A673 (cell line): ENCODE data around the gene NDFIP2. TPM values are rescaled to one million over a fixed set of nuclear protein-coding genes. Genes with fewer than 3 reads are reported as not detected.

Source experiments
- BruUV-seq: library from RNA; stranded (reverse); fragments of 400-500 nt; replicated peaks from 2 replicates; lab custom pipeline; 2021; lab: Mats Ljungman, UMichigan
- CTCF ChIA-PET: fragments of 300-600 bp; sonication (Branson Sonifier 250); formaldehyde crosslinking; loops from one replicate; lab custom pipeline; 2022; ENCODE audit warnings: antibody characterized with exemption; lab: Charles Lee
- POLR2A ChIA-PET: fragments of 300-600 bp; sonication (Branson Sonifier 250); formaldehyde crosslinking; loops from one replicate; lab custom pipeline; 2022; ENCODE audit warnings: antibody characterized with exemption; ENCODE audit not compliant: low non-redundant PET; lab: Charles Lee
- DNase-seq: peaks from one replicate; pipeline ENCODE4 v3.0.0-alpha.2; 2015; ENCODE audit warnings: low spot score
- H3K27ac ChIP-seq: fragments of 200-600 bp; sonication (generic); 2 replicates; pipeline ENCODE4 v1.5.1; 2016; ENCODE audit warnings: mixed run types, low read depth, mild to moderate bottlenecking, mixed read lengths, antibody characterized with exemption, low read length; ENCODE audit not compliant: poor library complexity, severe bottlenecking
- H3K27me3 ChIP-seq: fragments of 200-600 bp; sonication (generic); replicated peaks from 2 replicates; pipeline ENCODE4 v1.6.1; 2017; ENCODE audit warnings: mixed run types, low read depth, mild to moderate bottlenecking, mixed read lengths, antibody characterized with exemption, low read length; ENCODE audit not compliant: insufficient read depth, poor library complexity
- H3K36me3 ChIP-seq: fragments of 200-600 bp; sonication (generic); 2 replicates; pipeline ENCODE4 v1.6.1; 2016; ENCODE audit warnings: mixed run types, mild to moderate bottlenecking, mixed read lengths, antibody characterized with exemption, low read length; ENCODE audit not compliant: insufficient read depth, poor library complexity, severe bottlenecking
- H3K4me1 ChIP-seq: fragments of 200-600 bp; sonication (generic); 2 replicates; pipeline ENCODE4 v1.6.1; 2017; ENCODE audit warnings: mixed run types, mild to moderate bottlenecking, mixed read lengths, antibody characterized with exemption, low read length; ENCODE audit not compliant: insufficient read depth, poor library complexity, severe bottlenecking
- H3K4me3 ChIP-seq: fragments of 200-600 bp; sonication (generic); 2 replicates; pipeline ENCODE4 v1.5.1; 2016; ENCODE audit warnings: low read depth, mixed run types, mild to moderate bottlenecking, mixed read lengths, low read length; ENCODE audit not compliant: poor library complexity, severe bottlenecking
- H3K9me3 ChIP-seq: fragments of 200-600 bp; sonication (generic); 2 replicates; pipeline ENCODE4 v1.6.1; 2016; ENCODE audit warnings: mixed run types, low read depth, mild to moderate bottlenecking, mixed read lengths, antibody characterized with exemption, low read length; ENCODE audit not compliant: poor library complexity, severe bottlenecking
- EZH2 ChIP-seq: fragments of 200-600 bp; sonication (generic); IDR thresholded peaks from 2 replicates; pipeline ENCODE4 v1.6.1; 2017; ENCODE audit warnings: borderline replicate concordance, low read depth, mild to moderate bottlenecking, mixed read lengths, antibody characterized with exemption, low read length; ENCODE audit not compliant: poor library complexity, severe bottlenecking
- intact Hi-C: fragments of 100-400 bp; cut with micrococcal nuclease; formaldehyde crosslinking; loops from one replicate; pipeline ENCODE4 v1.10.0; 2022; ENCODE audit not compliant: unreplicated experiment
- total RNA-seq: library from RNA; stranded (reverse); gene quantifications from 2 replicates; pipeline ENCODE4 v1.2.3, GENCODE V29; 2021
- TF ChIP-seq, protein P1 (sequence below): fragments of 300-800, 200-600 bp; sonication (generic); conservative IDR thresholded peaks from 2 replicates; pipeline ENCODE4 v1.5.1; 2017; ENCODE audit warnings: low read depth, mild to moderate bottlenecking, antibody characterized with exemption, low read length, moderate library complexity, mixed read lengths

Gene NDFIP2
- total RNA-seq, 1 experiment from 2014 or later: 34.0 TPM

GRCh38 chr13:79531542-79532254, 50.7 kb downstream of the NDFIP2 start:
- intact Hi-C loops: loop anchor here (10.0 kb wide), 1 partner anchor 927 kb away; the partner anchor contains the start of gene POU4F1

DNA sequence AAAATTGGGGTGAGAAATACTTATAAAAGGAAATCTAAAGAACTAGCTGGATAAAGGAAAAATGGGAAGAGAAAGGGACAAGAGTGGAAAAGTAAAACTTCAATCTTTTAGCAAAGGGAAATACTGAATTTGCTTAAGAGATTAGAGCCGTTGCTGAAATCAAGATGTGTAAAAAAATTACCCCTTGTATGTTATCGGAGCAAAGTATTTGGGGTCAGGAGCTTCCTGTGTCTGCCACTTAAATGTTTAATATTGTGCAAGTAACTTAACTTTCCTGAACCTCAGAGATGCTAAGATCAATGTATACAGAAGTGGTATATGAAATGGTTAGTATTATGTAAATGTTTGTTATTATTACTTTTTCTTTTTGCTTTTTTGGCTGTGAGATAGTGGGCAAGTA, 51.6 kb downstream of the NDFIP2 start:
- ChIA-PET CTCF (no interaction called here), POLR2A (no interaction called here)
- no peaks in the 10 kb centered on the region for H3K27me3 ChIP-seq
- no TSS peak for BruUV-seq
- no peak for DNase-seq
- no peak for TF ChIP-seq EZH2
- TF ChIP-seq, protein P1, sequence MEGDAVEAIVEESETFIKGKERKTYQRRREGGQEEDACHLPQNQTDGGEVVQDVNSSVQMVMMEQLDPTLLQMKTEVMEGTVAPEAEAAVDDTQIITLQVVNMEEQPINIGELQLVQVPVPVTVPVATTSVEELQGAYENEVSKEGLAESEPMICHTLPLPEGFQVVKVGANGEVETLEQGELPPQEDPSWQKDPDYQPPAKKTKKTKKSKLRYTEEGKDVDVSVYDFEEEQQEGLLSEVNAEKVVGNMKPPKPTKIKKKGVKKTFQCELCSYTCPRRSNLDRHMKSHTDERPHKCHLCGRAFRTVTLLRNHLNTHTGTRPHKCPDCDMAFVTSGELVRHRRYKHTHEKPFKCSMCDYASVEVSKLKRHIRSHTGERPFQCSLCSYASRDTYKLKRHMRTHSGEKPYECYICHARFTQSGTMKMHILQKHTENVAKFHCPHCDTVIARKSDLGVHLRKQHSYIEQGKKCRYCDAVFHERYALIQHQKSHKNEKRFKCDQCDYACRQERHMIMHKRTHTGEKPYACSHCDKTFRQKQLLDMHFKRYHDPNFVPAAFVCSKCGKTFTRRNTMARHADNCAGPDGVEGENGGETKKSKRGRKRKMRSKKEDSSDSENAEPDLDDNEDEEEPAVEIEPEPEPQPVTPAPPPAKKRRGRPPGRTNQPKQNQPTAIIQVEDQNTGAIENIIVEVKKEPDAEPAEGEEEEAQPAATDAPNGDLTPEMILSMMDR: no peak
- no peak overlapping the region for H3K27ac ChIP-seq
- H3K4me1 ChIP-seq: no peaks in the 10 kb centered on the region
- H3K36me3 ChIP-seq: no peaks in the 10 kb centered on the region
- intact Hi-C loops: loop anchor here (10.0 kb wide), 1 partner anchor 928 kb away; the partner anchor contains the start of gene POU4F1
- no peak overlapping the region for H3K4me3 ChIP-seq
- no peaks in the 10 kb centered on the region for H3K9me3 ChIP-seq

More at GRCh38 chr13:79531542-79532254, 50.7 kb downstream of the NDFIP2 start:
- CTCF ChIA-PET: no interaction called here
- POLR2A ChIA-PET: no interaction called here
- BruUV-seq: no TSS peak
- no peak for DNase-seq
- no peaks in the 10 kb centered on the region for H3K4me1 ChIP-seq
- H3K27ac ChIP-seq: no peak overlapping the region
- no peak overlapping the region for H3K4me3 ChIP-seq
- H3K27me3 ChIP-seq: no peaks in the 10 kb centered on the region
- no peaks in the 10 kb centered on the region for H3K36me3 ChIP-seq
- H3K9me3 ChIP-seq: no peaks in the 10 kb centered on the region
- TF ChIP-seq, protein P1: no peak
- no peak for TF ChIP-seq EZH2

GRCh38 chr13:79533781-79534400, 52.9 kb downstream of the NDFIP2 start:
- Histone ChIP-seq H3K9me3 (no peaks in the 10 kb centered on the region), H3K4me3 (no peak overlapping the region), H3K36me3 (no peaks in the 10 kb centered on the region), H3K27me3 (no peaks in the 10 kb centered on the region), H3K4me1 (no peaks in the 10 kb centered on the region), H3K27ac (no peak overlapping the region)
- no peak for DNase-seq
- BruUV-seq: no TSS peak
- intact Hi-C loops: loop anchor here (10.0 kb wide), 1 partner anchor 929 kb away; the partner anchor contains the start of gene POU4F1
- no peak for TF ChIP-seq EZH2
- TF ChIP-seq, protein P1: no peak
- ChIA-PET CTCF (no interaction called here), POLR2A (no interaction called here)
